NCI-H226 (cell line): Measurements from ENCODE around the gene EEPD1.

Source experiments
- DNase-seq: peaks from one replicate; pipeline ENCODE4 v3.0.0-alpha.2; 2015

The EEPD1 gene

GRCh38 chr7:36348771-36349170 lies 195.7 kb downstream of the EEPD1 start:
- no peak for DNase-seq

DNA sequence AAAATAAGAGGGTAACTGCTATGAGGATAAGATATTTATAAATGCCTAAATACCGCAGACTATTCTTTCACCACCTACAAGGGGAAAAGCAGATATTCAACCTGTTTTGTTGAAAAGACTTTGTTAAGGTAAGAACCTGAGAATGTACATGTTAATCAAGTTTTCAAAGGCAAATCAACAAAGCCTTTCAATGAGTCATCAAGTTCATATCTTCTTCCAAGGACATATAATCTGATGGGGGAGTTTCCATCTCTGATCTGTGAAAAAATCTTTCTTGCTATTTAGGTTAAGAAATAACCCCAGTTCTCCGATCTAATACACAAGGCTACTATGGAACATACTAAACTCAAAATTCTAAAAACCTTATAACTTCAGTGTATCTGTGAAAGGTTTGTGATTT lies 196.6 kb downstream of the EEPD1 start:
- DNase-seq = peak; percentile 39
